Measurements from ENCODE around the gene ADH1C.

Gene ADH1C

GRCh38 chr4:99293357-99293756, 59.2 kb downstream of the ADH1C start:
- no peak for DNase-seq

- DNase-seq, result no peak
Measured at GRCh38 chr4:99290848-99291786, 61.4 kb downstream of the ADH1C start, which contains the start of gene ADH1A. Gene ADH1A, minus strand, starts transcription at chr4:99290985. Its CDS starts 71 bp downstream, at chr4:99290914.

Data from amniotic stem cell (primary cell).